GM19023 (cell line): Measurements from ENCODE around the gene PHF11.

Experiments
- ATAC-seq: cut with Tn5 transposase; IDR thresholded peaks from one replicate; pipeline ENCODE4 v1.9.1; 2021; ENCODE audit warnings: mild to moderate bottlenecking, moderate library complexity; ENCODE audit not compliant: unreplicated experiment

The PHF11 gene

GRCh38 chr13:49497272-49497671 is 1.5 kb downstream of the PHF11 start:
- no peak for ATAC-seq

- ATAC-seq = no peak
These were observed 2.5 kb downstream of the PHF11 start for GRCh38 chr13:49498206-49498605.

- no peak for ATAC-seq
These were observed 4.3 kb downstream of the PHF11 start for GRCh38 chr13:49499889-49500660.

GRCh38 chr13:49502954-49503353 is 7.2 kb downstream of the PHF11 start:
- ATAC-seq = no peak

GRCh38 chr13:49503951-49504350 is 8.2 kb downstream of the PHF11 start:
- no peak for ATAC-seq

GRCh38 chr13:49512578-49512977 is 16.8 kb downstream of the PHF11 start:
- no peak for ATAC-seq

- no peak for ATAC-seq
These were observed 20.7 kb downstream of the PHF11 start for GRCh38 chr13:49516467-49516866.

- no peak for ATAC-seq
These were observed 21.7 kb downstream of the PHF11 start for GRCh38 chr13:49517461-49517860.

GRCh38 chr13:49521224-49521623 is 25.5 kb downstream of the PHF11 start:
- ATAC-seq = no peak

GRCh38 chr13:49524740-49525501 is 29.2 kb downstream of the PHF11 start:
- no peak for ATAC-seq

- ATAC-seq = no peak
These were observed 31.4 kb downstream of the PHF11 start for GRCh38 chr13:49527123-49527522.

GRCh38 chr13:49528161-49528560 is 32.4 kb downstream of the PHF11 start:
- no peak for ATAC-seq

- ATAC-seq = peak; percentile 80
These were observed 34.7 kb downstream of the PHF11 start for GRCh38 chr13:49530457-49530856.

- no peak for ATAC-seq
These were observed 36.8 kb downstream of the PHF11 start for GRCh38 chr13:49532593-49532992.

- ATAC-seq = no peak
These were observed 37.3 kb downstream of the PHF11 start for GRCh38 chr13:49533011-49533410.

GRCh38 chr13:49533591-49534269 is 38.0 kb downstream of the PHF11 start:
- ATAC-seq = no peak

- no peak for ATAC-seq
These were observed 40.6 kb downstream of the PHF11 start for GRCh38 chr13:49536144-49536873.

GRCh38 chr13:49538404-49538803 is 42.7 kb downstream of the PHF11 start:
- ATAC-seq = no peak

GRCh38 chr13:49539313-49539712 is 43.6 kb downstream of the PHF11 start:
- ATAC-seq = no peak

- no peak for ATAC-seq
These were observed 44.0 kb downstream of the PHF11 start for GRCh38 chr13:49539746-49540145.

- peak; percentile 57 for ATAC-seq
These were observed 44.8 kb downstream of the PHF11 start for GRCh38 chr13:49540552-49540951.
